ENCODE results near the gene MLLT1.
"Not testable (repeated sequence)": the region's sequence is repeated elsewhere in the genome, so short reads cannot be mapped to it uniquely, and the experiment has no call there.

The MLLT1 gene, protein sequence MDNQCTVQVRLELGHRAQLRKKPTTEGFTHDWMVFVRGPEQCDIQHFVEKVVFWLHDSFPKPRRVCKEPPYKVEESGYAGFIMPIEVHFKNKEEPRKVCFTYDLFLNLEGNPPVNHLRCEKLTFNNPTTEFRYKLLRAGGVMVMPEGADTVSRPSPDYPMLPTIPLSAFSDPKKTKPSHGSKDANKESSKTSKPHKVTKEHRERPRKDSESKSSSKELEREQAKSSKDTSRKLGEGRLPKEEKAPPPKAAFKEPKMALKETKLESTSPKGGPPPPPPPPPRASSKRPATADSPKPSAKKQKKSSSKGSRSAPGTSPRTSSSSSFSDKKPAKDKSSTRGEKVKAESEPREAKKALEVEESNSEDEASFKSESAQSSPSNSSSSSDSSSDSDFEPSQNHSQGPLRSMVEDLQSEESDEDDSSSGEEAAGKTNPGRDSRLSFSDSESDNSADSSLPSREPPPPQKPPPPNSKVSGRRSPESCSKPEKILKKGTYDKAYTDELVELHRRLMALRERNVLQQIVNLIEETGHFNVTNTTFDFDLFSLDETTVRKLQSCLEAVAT

DNA sequence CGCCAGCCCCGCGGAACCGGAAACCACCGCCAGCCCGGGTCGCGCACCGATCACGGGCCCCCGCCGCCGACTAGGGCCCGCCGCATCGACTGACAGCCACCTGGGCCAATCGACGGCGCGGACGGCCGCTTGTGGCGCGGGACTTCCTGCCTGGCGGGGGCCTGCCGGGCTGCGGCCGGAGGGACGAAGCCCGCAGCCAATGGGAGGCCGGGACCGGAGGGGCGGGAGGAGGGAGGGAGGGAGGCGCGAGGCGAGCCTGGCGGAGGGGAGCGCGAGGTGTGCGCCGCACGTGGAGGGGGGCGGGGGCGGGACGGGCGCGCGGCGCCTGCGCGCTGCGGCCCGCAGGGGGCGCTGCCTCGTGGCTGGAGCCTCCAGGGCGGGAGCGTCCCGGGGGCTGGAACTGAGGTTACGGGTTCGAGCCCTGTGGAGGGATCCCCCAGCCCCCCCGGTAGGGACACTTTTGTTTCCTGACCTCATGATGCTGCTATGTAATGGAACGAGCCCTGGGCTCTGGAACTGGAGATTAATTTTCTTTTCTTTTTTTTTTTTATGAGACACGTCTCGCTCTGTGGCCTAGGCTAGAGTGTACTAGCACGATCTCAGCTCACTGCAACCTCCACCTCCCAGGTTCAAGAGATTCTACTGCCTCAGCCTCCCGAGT lies at the start of gene MLLT1:
Gene MLLT1, minus strand, starts transcription at position 45 of the 661 bp plus-strand sequence. CDS start 191 bp downstream, outside the sequence.
- DNase-seq: peak; percentile 77

DNA sequence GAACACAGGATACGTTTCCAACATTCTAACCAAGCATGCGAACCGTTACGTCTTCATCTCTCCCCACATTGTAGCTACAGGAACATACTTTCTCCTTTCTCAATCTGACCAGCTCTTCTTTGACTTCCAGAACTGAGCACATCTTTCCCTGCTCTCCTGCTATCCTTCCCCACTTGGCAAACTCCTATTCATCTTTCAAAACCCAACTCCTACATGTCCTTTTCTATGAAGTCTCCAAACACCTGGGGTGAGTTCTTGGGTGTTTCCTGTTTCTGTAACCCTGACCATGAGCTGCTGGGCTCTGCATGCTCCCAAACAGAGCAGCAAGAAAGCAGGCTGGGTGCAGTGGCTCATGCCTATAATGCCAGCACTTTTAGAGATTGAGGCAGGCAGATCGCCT lies 47.0 kb upstream of the MLLT1 start:
- no peak for DNase-seq

DNA sequence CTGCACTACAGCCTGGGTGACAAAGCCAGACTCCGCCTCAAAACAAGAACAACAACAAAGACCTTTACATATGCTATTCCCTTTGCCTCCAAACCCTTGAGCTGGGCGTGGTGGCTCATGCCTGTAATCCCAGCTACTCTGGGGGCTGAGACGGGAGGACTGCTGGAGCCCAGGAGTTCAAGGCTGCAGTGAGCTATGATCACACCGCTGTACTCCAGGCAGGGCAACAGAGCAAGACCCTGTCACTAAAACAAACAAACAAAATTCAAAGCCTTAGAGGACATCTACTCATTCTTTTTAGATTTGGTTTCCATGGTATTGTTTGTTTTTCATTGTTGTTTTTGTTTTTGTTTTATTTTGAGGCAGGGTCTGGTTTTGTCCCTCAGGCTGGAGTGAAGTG lies 45.8 kb upstream of the MLLT1 start:
- DNase-seq: no peak

DNA sequence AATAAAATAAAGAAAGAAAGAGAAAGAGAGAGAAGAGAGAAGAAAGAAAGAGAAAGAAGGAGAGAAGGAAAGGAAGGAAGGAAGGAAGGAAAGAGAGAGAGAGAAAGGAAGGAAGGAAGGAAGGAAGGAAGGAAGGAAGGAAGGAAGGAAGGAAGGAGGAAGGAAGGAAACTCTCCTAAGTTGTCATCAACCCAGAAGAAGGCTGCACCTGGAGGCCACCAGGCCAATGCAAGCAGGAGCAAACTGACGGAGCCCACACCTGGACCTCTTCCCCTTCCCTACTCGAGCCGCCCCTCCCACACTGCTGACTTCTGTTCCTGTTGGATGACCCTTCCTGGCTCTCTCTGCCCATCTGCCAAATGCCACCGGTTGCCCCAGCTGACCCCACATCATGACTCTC lies 45.0 kb upstream of the MLLT1 start:
- DNase-seq: no peak

DNA sequence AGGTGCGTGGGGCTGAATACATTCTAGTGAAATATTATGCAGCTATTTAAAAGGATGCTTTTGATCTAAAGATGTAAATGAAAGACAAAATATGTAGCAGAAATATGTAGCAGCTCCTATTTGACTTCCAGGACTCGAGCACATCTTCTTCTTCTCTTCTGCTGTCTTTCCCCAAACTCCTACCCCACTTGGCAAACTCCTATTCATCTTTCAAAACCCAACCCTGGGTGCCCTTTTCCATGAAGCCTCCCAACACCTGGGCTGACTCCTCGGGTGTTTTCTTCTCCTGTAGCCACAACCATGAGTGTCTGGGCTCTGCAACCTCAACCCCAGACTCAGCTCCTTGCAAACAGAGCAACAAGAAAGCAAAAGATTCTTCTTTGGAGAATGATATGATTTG lies 42.5 kb upstream of the MLLT1 start:
- DNase-seq: no peak

DNA sequence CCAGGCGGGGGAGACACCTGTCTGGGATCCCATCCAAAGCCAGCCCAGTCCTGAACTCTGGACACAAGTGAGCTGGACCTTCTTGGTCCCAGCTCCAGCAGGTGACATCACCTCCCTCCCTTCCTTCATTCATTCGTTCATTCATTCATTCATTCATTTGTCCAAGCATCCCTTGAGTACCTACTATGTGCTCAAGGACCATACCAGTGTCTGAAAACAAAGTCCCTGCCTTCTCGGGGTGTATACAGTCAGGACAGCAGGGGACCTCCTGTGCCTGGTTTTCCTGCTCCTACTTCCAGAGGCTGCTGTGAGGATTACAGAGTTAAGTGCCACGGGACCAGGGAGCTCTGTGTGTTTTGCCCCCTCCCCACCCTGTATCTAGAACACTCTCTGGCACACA lies 39.6 kb upstream of the MLLT1 start:
- DNase-seq: no peak

DNA sequence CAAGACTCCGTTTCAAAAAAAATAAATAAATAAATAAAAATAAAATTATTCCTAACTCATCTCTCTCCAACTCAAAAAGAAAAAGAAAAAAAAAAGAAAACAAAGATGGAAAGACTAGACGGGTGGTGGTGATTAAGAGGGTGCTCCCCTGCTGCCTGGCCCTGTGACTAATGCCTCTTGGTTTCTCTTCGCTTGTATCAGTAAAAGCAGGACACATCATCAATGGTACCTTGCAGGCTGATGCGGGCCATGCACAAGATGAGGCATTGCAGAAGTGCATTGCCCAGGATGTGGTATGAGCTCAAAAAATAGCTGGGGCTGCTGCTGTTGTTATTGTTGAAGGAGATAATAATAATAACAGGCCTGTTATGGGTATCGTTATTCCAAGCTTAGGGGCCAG lies 39.0 kb upstream of the MLLT1 start:
- DNase-seq: no peak

DNA sequence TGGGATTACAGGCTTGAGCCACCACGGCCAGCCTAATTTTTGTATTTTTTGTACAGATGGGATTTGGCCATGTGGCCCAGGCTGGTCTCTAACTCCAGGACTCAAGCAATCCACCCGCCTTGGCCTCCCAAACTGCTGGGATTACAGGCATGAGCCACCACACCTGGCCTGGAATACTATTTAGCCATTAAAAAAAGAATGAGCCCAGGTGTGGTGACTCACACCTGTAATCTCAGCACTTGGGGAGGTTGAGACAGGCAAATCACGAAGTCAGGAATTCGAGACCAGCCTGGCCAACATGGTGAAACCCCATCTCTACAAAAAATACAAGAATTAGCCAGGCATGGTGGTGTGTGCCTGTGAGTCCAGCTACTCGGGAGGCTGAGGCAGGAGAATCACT lies 35.9 kb upstream of the MLLT1 start:
- not testable (repeated sequence) for DNase-seq

DNA sequence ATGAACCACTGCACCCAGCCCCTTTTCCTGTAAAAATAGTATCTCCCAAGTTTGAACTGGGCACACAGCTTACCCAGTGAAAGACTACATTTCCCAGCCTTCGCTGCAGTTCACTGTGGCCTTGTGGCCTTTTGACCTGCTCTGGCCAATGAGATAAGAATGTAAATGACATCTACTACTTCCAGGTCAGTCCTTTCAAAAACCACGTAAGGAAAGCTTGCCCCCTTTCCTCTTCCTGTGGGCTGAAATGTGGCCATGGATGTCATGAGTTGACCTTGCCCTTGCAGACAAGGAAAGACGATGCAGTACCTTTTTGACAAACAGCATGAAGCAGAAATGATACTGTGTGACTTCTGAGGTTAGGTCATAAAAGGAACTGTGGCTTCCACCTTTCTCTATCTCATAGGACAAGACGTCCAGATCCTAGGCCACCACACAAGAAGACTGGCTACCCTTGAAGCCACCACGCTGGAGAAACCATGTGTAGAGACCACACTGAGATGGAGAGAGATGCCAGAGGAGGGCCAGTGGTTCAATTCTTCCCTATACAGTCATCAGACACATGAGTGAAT lies 33.7 kb upstream of the MLLT1 start:
- DNase-seq: no peak

DNA sequence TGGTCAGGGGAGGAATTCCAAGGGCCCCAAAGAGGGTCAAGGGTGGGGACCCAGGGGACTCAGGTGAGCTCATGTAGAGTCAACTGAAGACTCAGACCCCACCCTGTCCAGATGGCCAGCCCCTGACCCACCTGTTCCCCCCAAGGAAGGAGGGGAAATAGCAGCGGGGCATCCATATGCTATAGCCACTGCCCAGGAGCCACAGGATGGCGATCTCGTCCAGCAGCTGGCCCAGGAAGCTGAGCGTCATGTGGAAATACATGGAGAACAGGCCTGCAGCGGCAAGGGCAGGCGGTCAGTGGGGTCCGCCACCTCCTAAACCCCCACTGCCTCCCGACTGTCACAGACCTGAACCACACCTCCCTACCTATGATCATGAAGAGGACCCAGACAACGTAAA lies 32.2 kb upstream of the MLLT1 start:
- no peak for DNase-seq

DNA sequence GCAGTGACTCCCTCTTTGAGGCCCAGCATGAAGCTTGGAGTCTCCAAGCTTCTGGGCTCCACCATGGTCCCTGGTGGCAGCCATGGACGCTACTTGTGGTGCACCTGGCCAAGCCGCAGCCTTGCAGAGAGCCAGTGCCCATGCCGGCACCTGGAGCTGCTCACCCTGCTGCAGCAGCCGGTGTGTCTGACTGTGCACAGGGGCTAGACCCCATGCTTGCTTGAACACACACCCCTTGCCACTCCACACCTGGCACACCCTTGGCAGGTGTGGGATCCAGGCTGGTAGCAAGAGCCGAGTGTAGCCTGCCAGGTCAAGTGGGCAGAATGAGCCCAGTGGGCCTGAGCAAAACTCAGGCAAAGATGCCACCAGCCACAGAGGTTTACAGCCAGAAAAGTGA lies 18.6 kb upstream of the MLLT1 start:
- DNase-seq: no peak

DNA sequence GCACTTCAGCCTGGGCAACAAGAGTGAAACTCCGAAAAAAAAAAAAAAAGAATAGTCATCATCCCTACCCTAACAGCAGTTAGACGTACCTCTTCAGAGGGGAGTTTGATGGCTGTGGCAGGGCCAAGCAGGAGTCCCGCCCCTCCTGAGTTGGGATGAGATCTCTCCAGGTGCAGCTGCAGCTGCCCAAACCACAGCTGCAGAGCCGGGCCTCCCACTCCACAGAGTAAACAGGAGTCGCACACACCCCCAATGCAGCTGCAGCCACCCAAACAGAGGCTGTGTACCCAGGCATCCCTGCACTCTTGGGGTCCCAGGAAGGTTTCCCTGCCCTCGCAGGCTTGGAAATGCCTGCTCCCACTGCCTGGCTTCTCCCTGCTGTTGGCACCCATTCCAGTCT lies 17.4 kb upstream of the MLLT1 start:
- no peak for DNase-seq

DNA sequence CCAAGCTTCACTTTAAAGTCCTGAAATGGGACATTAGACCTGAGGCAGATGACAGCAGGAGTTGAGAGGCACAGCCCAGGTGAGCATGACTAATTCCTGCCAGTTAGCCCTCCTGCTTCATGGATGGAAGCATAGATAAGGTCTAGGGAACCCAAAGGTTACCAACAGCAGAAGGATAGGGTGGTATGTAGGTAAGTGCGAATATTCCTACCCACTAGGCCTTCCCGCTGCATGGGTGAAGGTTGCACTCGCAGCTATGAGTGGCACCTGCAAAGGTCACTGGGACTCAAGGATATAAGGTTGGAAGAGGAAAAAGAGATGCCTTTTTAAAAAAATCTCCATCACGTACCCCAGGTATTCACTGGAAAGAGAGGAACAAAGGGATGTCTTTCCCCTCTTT lies 12.2 kb upstream of the MLLT1 start:
- DNase-seq: no peak

DNA sequence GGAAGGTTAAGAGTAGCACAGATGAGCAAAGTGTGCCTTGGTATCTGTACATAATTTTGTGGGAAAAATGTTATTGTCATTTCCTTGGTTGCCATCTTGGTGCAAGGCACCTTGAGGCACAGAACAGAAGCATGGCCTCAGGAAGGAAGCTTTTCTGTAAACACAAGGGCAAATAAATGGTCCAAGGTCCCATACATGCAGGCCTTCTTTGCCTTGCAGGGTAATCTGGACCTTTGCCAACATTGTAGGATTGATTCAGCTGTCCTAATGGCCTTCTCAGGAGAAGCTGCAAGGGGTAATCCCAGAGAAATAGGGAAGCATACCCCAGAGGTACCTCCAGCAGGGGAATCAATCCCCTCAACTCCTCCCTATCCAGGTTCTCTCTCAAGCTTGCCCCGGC lies 9.0 kb upstream of the MLLT1 start:
- no peak for DNase-seq

DNA sequence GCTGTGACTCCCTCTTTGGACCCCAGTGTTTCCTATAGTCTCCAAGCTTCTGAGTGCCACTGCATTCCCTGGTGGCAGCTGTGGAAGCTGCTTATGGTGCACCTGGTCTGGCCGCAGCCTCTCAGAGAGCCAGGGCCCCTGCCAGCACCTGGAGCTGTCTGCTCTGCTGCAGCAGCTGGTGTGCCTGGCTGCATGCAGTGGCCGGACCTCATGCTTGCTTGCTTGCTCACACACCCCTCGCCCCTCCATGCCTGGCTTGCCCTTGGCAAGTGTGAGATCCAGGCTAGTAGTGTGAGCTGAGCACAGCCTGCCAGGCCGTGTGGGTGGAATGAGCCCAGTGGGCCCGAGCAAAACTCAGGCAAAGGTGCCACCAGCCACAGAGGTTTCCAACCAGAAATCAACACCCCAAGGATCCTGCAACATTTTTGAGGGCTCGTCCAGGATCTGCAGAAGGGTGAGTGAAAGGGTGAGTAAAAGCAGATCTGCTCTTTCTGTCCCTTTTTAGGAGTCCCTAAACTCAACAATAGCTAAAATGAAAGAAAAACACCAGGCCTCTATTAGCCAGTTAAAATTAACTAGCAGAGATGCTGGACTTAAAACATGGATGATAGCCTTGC lies 7.6 kb upstream of the MLLT1 start:
- DNase-seq: no peak

DNA sequence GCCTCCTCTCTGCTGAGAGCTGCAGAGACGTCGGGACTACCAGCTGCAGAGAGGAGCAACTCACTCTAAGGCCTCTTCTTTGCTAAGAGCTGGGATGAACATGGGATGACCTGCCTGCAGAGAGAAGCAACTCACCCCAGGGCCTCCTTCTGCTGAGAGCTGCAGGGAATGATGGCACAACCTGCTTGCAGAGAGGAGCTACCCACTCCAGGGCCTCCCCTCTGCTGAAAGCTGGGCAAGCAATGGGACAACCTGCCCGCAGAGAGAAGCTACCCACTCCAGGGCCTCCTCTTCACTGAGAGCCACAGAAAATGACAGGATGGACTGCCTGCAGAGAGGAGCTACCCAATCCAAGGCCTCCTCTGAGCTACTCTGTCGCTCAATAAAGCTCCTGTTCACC lies 6.9 kb upstream of the MLLT1 start:
- DNase-seq: no peak

DNA sequence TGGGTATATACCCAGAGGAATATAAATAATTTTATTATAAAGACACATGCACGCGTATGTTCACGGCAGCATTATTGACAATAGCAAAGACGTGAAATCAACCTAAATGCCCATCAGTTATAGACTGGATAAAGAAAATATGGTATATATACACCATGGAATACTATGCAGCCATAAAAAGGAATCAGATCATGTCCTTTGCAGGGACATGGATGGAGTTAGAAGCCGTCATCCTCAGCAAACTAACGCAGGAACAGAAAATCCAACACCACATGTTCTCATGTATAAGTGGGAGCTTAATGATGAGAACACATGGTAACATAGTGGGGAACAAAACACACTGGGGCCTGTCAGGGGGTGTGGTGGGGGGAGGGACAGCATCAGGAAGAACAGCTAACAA lies 2.6 kb upstream of the MLLT1 start:
- not testable (repeated sequence) for DNase-seq

DNA sequence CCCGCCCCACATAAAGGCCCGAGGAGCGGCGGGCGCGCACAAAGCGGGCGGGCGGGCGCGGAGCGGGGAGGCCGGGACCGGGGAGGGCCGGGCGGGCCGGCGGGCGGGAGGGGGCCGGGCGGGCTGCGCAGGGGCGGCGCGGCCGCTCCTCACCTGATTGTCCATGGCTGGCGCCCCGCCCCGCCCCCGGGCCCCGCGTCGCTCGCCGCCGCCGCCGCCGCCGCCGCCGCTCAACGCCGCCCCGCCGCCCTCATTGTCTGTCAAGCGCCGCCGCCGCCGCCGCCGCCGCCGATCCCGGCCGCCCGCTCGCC lies 200 bp downstream of the MLLT1 start:
- no peak for DNase-seq

DNA sequence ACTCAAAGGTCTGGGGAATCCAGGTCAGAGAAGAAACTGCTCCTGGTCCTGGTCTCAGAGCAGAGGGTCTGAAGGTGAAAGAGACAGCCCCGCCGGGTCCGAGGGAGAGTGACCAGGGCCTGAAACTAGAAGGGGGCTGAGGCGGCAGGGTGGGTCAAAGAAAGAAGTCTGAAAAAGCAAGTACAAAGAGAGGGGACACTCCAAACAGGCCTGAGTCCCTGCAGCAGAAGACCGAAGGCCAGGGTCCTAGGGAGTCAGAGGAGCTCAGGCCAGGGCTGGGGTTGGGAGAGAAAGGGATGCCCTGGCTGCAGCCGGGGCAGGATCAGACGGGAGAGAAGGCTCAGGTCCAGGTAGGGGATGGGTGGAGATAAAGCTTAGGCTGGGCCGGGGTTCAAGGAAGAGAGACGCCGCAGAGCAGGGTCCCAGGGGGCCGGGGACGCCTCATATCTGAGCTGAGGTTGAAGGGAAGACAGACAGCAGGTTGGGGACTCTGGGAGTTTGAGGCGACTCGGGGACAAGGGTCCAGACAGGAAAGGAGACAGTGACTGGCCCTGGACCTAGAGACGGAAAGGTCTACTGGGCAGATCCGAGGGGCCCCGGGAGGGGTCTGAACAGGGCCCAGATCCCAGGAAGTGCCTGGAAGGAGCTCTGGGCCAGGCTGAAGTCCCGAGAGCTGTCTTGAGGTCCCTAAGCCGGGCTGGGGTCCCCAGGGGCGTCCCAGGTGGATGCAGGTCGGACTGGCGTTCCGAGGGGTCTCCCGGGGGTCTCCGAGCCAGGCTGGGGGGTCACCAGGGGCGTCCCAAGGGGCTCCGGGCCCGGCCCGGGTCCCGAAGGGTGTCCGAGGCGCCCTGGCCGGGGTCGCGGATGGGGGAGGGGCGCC lies 795 bp downstream of the MLLT1 start:
- DNase-seq: no peak

DNA sequence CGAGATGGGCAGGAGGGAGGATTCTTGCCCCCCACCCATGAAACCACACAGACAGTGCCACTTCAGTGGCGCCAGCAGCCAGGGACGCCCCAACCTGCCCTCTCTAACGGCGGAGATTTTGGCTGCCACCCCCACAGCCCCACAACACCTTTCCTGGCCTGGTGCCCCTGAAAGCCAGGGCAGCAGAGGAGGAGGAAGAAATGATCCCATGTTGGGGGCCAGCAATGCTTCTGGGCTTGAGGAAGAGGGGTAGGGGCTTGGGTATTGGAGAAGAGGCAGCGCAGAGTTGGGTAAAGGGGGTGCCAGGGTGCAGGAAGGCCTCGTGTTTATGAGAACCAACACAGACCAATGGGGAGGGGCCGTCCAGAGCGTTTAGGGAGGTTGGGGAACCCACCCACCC lies 1.7 kb downstream of the MLLT1 start:
- DNase-seq: no peak

DNA sequence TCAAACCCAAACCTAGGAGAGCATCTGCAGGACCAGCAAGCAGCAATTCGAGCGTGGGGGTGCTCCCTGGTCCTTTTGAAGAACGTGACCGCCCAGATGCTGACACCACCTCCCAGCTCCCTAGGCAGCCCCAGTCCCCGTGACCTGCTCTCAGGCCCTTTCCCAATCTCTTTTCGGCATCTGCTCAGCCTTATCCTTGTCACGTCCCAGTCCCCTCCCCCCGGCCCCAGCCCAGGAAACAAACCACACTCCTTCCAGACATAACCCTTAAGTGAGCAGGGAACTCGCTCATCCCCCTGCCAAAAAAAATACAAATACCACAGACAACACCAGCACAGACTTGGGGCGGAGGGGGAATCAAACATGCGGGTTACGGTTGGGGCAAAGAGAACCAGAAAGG lies 3.3 kb downstream of the MLLT1 start:
- no peak for DNase-seq

DNA sequence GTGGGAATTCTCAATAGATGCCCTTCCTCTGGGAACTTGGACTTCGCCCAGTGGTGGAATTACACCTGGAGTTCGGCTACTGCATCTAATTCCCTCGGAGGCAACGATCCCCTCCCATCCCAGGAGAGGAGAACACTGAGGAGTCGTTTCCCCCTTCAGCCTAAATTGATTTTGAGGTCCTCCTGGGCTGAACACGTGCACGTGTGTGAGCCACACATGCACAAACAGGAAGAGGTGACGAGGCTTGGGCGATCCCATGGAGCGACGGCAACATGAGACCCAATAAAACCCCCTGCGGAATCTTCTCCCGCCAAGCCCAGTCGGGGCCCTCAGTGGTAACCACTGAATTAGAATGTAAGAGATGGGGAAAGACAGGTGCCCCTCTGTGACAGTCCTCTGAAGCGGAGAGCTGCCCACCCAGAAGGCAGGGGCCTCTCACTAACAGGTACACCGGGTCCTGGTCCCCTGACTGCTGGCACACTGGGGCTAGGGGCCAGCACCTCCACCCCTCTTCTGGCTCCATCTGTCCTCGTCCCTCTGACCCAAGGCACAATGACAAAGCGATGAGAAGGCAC lies 4.5 kb downstream of the MLLT1 start:
- DNase-seq: no peak
